Motor neuron (in vitro differentiated cells): ENCODE measurements around the gene PRKCH. TPM values are rescaled to one million over a fixed set of nuclear protein-coding genes. Genes with fewer than 3 reads are reported as not detected.
A peak's percentile ranks its signal among the peaks of the same experiment; 100 is the strongest.

ENCODE experiments used
- ATAC-seq, 8 experiments: fragments of 200-7000 bp; cut with Tn5 transposase; replicated peaks in 6 of 8; 2 replicates each; pipeline ENCODE4 v1.8.0; 2021; ENCODE audit warnings: mild to moderate bottlenecking in 8 of 8, moderate library complexity in 8 of 8
- H3K27ac ChIP-seq, 2 donors: fragments of 250-450 bp; sonication (Bioruptor Pico); 2 replicates each; pipeline ENCODE4 v1.9.0; 2021; ENCODE audit warnings: antibody characterized with exemption in 2 of 2, mild to moderate bottlenecking in 2 of 2, moderate library complexity in 1 of 2
- H3K4me1 ChIP-seq, 2 donors: fragments of 250-450 bp; sonication (Bioruptor Pico); replicated peaks in 1 of 2; 2 replicates each; pipeline ENCODE4 v1.6.1; 2021; ENCODE audit warnings: antibody characterized with exemption in 2 of 2, mild to moderate bottlenecking in 2 of 2, moderate library complexity in 1 of 2
- H3K4me3 ChIP-seq, 5 donors: fragments of 250-450 bp; sonication (Bioruptor Pico); 2 replicates each; pipeline ENCODE4 v1.9.0; 2021; ENCODE audit warnings: antibody characterized with exemption in 5 of 5, mild to moderate bottlenecking in 5 of 5, moderate library complexity in 4 of 5
- WGBS, 10 experiments: fragments of 450-650 bp; shearing (Covaris generic); methylation state at CpG; one replicate each; pipeline ENCODE4 v1.0.0; 2022; 5-methylcytosine and 5-hydroxymethylcytosine counted together
- in situ Hi-C, 9 experiments: fragments of 400-800 bp; cut with MboI; loops; one replicate each; pipeline ENCODE4 v1.15.0; 2021; ENCODE audit warnings: low sequenced_read_pairs in 9 of 9, low pct_unique_long_range_greater_than_20kb in 2 of 9; ENCODE audit not compliant: unreplicated experiment in 9 of 9
- total RNA-seq, 8 experiments: library from RNA; unstranded; fragments of 300-600 nt; gene quantifications; 2 replicates each; pipeline versions ENCODE4 v1.2.3 to v1.2.4, GENCODE V29; 2022

The PRKCH gene
- total RNA-seq, 8 experiments from 2014 or later: 0.33 to 12.9 (median 1.6) TPM

- WGBS, 10 experiments: 40 to 86% (median 75%) methylated on average over 1 of the region's 1 CpG; no CpG with 5 or more reads in 5 of the 10 experiments
- Histone ChIP-seq H3K27ac (no peak overlapping the region), H3K4me1 (no peaks in the 10 kb centered on the region), H3K4me3 (no peak overlapping the region)
- in situ Hi-C loops: no loop called here
- no peak for ATAC-seq
These were observed 9.1 kb downstream of the PRKCH start for GRCh38 chr14:61330511-61330910.

GRCh38 chr14:61331992-61332657, 10.7 kb downstream of the PRKCH start:
- in situ Hi-C loops: no loop called here
- no peaks in the 10 kb centered on the region for H3K4me1 ChIP-seq
- ATAC-seq: peak in 7 of 8 experiments; percentile 20 to 96 (median 82)
- no peak overlapping the region for H3K4me3 ChIP-seq
- 64 to 94% (median 86%) methylated on average over 2 to 4 of the region's 4 CpGs; no CpG with 5 or more reads in 3 of the 10 experiments for WGBS, 10 experiments
- no peak overlapping the region for H3K27ac ChIP-seq

GRCh38 chr14:61332658-61333029, 11.3 kb downstream of the PRKCH start:
- Histone ChIP-seq H3K4me3 (no peak overlapping the region), H3K4me1 (no peaks in the 10 kb centered on the region), H3K27ac (no peak overlapping the region)
- ATAC-seq: peak in 1 of 8 experiments; percentile 32
- WGBS, 10 experiments: 17 to 92% (median 83%) methylated on average over 1 to 8 of the region's 8 CpGs; no CpG with 5 or more reads in 2 of the 10 experiments
- in situ Hi-C loops: no loop called here

DNA sequence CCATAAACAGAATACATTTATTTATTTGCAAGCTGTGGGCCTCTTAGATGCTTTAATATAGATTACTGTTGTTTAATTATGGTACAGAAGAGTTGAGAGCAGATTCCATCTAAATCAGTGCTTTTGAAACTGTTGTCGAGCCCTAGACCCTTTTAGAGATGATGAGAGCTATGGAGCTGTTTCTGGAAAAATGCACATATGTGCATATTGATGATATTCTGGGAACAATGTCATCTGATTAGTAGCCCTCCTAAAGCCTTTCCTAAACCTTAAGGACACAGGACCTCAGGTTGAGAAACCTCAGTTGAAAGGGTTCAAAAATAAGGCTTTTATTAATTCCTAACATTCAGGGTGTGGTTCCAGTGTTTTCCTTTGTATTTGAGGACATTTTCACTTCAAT, 11.7 kb downstream of the PRKCH start:
- Histone ChIP-seq H3K27ac (no peak overlapping the region), H3K4me3 (no peak overlapping the region), H3K4me1 (no peaks in the 10 kb centered on the region)
- WGBS, 10 experiments: 33 to 100% (median 83%) methylated on average over 1 of the region's 1 CpG; no CpG with 5 or more reads in 5 of the 10 experiments
- ATAC-seq: peak in 3 of 8 experiments; percentile 59 to 71 (median 65)
- in situ Hi-C loops: no loop called here

DNA sequence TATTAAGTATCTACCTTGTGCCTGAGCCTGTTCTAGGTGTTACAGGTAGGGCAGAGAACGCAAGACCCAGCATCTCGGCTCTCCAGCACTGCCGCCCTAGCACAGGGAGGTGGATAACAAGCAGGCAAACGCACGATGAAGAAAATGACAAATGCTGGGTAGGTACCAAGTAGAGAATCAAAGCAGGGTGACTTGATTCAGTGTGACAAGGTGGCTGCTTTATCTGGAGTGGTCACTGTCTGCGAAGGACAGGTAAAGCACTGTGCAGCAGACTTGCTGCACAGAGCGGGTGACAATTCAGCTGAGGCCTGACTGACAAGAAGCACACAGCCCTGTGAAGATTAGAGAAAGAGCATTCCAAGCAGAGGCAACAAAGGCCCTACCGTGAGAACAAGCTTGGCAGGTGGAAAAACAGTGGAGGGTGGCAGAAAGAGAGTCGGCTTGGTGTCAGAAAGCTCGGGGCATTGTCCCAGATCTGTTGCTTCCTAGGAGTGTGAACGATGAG, 12.9 kb downstream of the PRKCH start:
- 40 to 100% (median 88%) methylated on average over 1 to 11 of the region's 11 CpGs; no CpG with 5 or more reads in 4 of the 10 experiments for WGBS, 10 experiments
- Histone ChIP-seq H3K4me1 (no peaks in the 10 kb centered on the region), H3K4me3 (no peak overlapping the region), H3K27ac (no peak overlapping the region)
- no peak for ATAC-seq
- in situ Hi-C loops: no loop called here

GRCh38 chr14:61335049-61335448, 13.7 kb downstream of the PRKCH start:
- 10 to 100% (median 83%) methylated on average over 1 to 3 of the region's 3 CpGs; no CpG with 5 or more reads in 1 of the 10 experiments for WGBS, 10 experiments
- H3K27ac ChIP-seq: no peak overlapping the region
- H3K4me1 ChIP-seq: no peaks in the 10 kb centered on the region
- no peak for ATAC-seq
- in situ Hi-C loops: no loop called here
- H3K4me3 ChIP-seq: no peak overlapping the region

- no peak for ATAC-seq
- Histone ChIP-seq H3K27ac (no peak overlapping the region), H3K4me1 (no peaks in the 10 kb centered on the region), H3K4me3 (no peak overlapping the region)
- in situ Hi-C loops: no loop called here
- WGBS, 10 experiments: 67 to 100% (median 91%) methylated on average over 1 of the region's 1 CpG; no CpG with 5 or more reads in 4 of the 10 experiments
These were observed 14.4 kb downstream of the PRKCH start for GRCh38 chr14:61335671-61336275.

- Histone ChIP-seq H3K4me1 (no peaks in the 10 kb centered on the region), H3K27ac (no peak overlapping the region), H3K4me3 (no peak overlapping the region)
- in situ Hi-C loops: no loop called here
- no peak for ATAC-seq
- 32 to 100% (median 94%) methylated on average over 1 to 4 of the region's 4 CpGs; no CpG with 5 or more reads in 3 of the 10 experiments for WGBS, 10 experiments
These were observed 16.5 kb downstream of the PRKCH start for GRCh38 chr14:61337893-61338292.

- in situ Hi-C loops: no loop called here
- Histone ChIP-seq H3K4me3 (no peak overlapping the region), H3K4me1 (no peaks in the 10 kb centered on the region), H3K27ac (no peak overlapping the region)
- WGBS, 10 experiments: 40 to 100% (median 92%) methylated on average over 1 to 2 of the region's 2 CpGs; no CpG with 5 or more reads in 1 of the 10 experiments
- ATAC-seq: no peak
These were observed 17.1 kb downstream of the PRKCH start for GRCh38 chr14:61338457-61338856.

DNA sequence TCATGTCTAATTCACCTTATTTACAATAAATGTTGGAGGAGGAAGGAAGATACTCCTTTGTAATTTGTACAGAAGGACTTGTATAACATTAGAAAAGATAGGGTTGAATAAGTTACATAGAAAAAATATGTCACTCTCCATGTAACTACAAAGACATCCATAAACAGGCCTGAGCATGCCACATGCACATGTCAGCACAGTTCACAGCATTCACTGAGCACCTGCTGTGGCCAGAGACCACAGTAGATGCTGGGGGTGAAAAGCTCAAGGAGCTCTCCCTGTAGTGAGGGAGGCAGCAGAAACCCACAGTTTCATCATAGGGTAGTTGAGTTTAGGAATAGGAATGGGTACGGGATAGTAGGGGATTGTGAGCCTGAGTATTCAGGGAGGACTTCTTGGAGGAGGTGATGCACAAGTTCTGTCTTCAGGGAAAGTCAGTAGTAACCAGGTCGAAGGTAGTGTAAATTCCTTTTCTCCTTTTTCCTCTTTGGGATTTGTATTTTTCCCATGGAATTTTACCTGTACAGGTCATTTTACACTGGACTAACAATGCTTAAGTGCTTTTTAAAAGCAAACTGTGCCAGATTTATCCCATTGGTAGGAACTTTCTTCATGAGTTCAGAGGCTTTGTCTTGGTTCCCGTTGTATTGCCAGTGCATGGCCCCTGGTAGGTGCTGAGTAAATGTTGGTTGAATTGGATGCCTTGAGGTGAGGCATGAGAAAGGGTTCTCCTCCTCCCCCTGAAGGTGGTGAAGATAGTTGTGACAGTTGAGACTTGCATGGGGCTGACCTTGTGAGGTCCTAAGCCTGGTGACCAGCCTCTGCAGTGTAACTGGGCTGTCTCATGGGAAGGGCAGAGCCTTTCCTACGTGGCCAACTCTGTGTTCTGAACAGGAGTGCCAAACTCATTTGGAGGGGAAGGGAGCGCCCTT, 20.2 kb downstream of the PRKCH start:
- in situ Hi-C loops: no loop called here
- no peak overlapping the region for H3K4me3 ChIP-seq
- H3K4me1 ChIP-seq: no peaks in the 10 kb centered on the region
- H3K27ac ChIP-seq: no peak overlapping the region
- peak in 1 of 8 experiments; percentile 27 for ATAC-seq
- WGBS, 10 experiments: 0 to 100% (median 71%) methylated on average over 1 to 3 of the region's 5 CpGs; no CpG with 5 or more reads in 1 of the 10 experiments

- 80 to 100% (median 96%) methylated on average over 1 to 4 of the region's 5 CpGs; no CpG with 5 or more reads in 3 of the 10 experiments for WGBS, 10 experiments
- peak in 1 of 8 experiments; percentile 33 for ATAC-seq
- Histone ChIP-seq H3K27ac (no peak overlapping the region), H3K4me3 (no peak overlapping the region), H3K4me1 (no peaks in the 10 kb centered on the region)
- in situ Hi-C loops: no loop called here
These were observed 21.1 kb downstream of the PRKCH start for GRCh38 chr14:61342486-61342885.

GRCh38 chr14:61342932-61343331, 21.6 kb downstream of the PRKCH start:
- no peaks in the 10 kb centered on the region for H3K4me1 ChIP-seq
- in situ Hi-C loops: no loop called here
- 14 to 100% (median 80%) methylated on average over 1 to 5 of the region's 5 CpGs for WGBS, 10 experiments
- no peak overlapping the region for H3K27ac ChIP-seq
- no peak overlapping the region for H3K4me3 ChIP-seq
- no peak for ATAC-seq

DNA sequence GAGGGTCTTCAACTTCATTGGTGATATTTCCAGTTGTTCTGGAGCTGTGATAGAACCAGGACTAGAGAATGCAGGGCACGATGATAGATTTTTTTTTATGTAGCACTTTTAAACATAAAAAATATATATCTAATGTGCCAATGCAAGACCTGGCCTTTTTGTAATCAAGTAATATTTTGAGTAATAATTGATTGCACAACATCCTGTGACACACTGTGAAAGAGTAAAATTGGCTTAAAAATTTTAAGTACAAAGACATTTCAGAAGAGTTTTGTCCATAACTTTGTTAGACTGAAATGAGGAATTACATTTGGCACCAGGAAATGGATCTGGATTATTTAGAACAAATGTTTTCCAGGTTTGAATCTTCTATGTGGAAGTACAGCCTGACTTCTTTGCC, 22.1 kb downstream of the PRKCH start:
- Histone ChIP-seq H3K4me1 (no peaks in the 10 kb centered on the region), H3K4me3 (no peak overlapping the region), H3K27ac (no peak overlapping the region)
- in situ Hi-C loops: no loop called here
- ATAC-seq: no peak
- 17 to 100% (median 88%) methylated on average over 1 of the region's 1 CpG; no CpG with 5 or more reads in 3 of the 10 experiments for WGBS, 10 experiments
